ENCODE data around the gene TMEM208.

Gene TMEM208

GRCh38 chr16:67254801-67255552, 28.0 kb downstream of the TMEM208 start:
- DNase-seq: no peak

- no peak for DNase-seq
Measured at GRCh38 chr16:67255553-67256221, 28.8 kb downstream of the TMEM208 start.

- DNase-seq: no peak
Measured at GRCh38 chr16:67256701-67257230, 29.8 kb downstream of the TMEM208 start.

- no peak for DNase-seq
Measured at GRCh38 chr16:67257486-67258160, 30.7 kb downstream of the TMEM208 start.

GRCh38 chr16:67258161-67258835, 31.4 kb downstream of the TMEM208 start:
- DNase-seq: no peak

- DNase-seq: no peak
Measured at GRCh38 chr16:67259705-67260104, 32.8 kb downstream of the TMEM208 start.

- DNase-seq: peak; percentile 37
Measured at GRCh38 chr16:67260426-67261063, 33.6 kb downstream of the TMEM208 start.

- DNase-seq: no peak
Measured at GRCh38 chr16:67263201-67263600, 36.3 kb downstream of the TMEM208 start.

GRCh38 chr16:67264277-67264676, 37.3 kb downstream of the TMEM208 start:
- DNase-seq: no peak

GRCh38 chr16:67264866-67265265, 37.9 kb downstream of the TMEM208 start:
- DNase-seq: no peak

- DNase-seq: no peak
Measured at GRCh38 chr16:67265834-67266233, 38.9 kb downstream of the TMEM208 start.

GRCh38 chr16:67268136-67268579, 41.2 kb downstream of the TMEM208 start:
- no peak for DNase-seq

GRCh38 chr16:67269766-67270165, 42.8 kb downstream of the TMEM208 start:
- DNase-seq: no peak

- no peak for DNase-seq
Measured at GRCh38 chr16:67270931-67271338, 44.0 kb downstream of the TMEM208 start.

GRCh38 chr16:67271446-67271845, 44.5 kb downstream of the TMEM208 start:
- DNase-seq: no peak

GRCh38 chr16:67275321-67275720, 48.4 kb downstream of the TMEM208 start:
- DNase-seq: no peak

GRCh38 chr16:67277294-67277998, 50.5 kb downstream of the TMEM208 start:
- no peak for DNase-seq

GRCh38 chr16:67277999-67278772, 51.3 kb downstream of the TMEM208 start:
- no peak for DNase-seq

All from COR-L47 (cell line).